Stimulated activated CD4-positive, alpha-beta T cell treated with anti-CD3 and anti-CD28 coated beads, Interleukin-4, amount 100 ng/mL, for 4 hours (primary cell): ENCODE measurements around the gene GPRC5C.
"Not testable (repeated sequence)": the region's sequence is repeated elsewhere in the genome, so short reads cannot be mapped to it uniquely, and the experiment has no call there.

Experiments used
- DNase-seq, 2 experiments: peaks; one replicate each; pipeline ENCODE4 v3.0.0-alpha.2; 2020

The GPRC5C gene

DNA sequence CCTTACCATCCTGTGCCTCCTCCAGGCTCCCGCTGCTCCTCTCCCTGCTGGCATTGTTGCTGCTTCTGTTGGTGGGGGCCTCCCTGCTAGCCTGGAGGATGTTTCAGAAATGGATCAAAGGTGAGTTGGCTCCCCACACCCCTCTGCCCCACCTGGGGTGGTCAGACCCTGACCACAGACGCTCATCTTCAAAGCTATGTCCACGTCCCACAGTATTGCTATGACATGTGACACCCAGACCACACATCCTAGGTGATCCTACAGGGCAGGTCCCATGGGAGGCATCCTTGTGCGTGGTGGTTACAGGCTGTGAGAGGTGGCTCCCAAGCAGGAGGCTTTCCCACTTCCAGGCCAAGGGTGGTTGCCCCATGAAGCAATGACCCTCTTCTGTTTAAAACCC lies 45.5 kb downstream of the GPRC5C start:
- no peak for DNase-seq

DNA sequence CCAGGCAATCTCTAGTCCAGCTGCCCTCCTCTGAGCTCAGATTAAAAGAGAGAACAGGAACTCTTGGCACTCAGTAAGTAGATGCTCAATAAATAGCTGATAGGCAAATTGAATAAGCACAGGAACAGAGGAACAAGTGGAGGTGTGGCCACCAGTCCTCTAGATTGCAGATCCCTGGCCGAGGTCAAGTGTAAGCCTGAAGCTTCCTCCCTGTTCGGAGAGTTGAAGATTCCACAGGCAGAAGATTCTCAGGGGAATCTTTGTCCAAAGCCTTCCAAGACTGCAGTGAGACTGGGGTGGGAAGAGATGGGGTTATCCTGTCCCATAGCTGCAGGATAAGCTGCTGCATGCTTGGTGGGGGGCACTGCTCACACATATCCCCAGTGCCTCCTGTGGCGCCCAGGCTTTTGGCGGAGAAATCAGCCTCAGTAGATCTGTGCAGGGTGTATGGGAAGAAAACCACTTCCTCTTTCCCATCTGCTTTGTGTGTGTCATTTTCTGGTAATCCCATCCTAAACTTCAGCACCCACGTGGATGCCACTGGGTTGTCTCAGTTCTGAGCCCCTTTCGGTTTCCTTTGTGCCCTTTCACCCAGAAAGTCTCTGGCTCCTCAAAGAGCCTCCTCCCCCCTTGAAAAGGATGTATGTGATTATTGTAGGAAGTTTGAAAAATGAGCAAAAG lies 46.7 kb downstream of the GPRC5C start:
- DNase-seq, result peak in 1 of 2 experiments; percentile 46

DNA sequence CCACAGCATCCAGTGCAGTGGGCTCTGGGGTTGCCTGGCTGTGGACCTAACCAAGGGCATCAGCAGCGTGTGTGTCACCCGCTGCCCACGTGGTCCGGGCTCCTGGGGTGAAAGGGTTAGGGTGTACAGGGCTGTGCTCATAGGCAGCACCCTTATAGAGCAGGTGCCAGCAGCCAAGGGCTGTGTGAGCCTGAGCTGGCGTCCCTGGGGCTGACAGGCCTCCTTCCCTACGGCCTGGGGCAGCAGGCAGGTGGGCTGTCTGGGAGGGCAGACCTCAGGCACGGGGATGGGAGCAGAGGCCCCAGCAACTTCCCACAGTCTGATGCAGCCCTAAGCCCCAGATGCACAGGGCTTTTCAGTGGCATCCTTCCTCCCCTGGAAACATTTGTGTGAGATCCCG lies 48.4 kb downstream of the GPRC5C start:
- DNase-seq, result no peak

DNA sequence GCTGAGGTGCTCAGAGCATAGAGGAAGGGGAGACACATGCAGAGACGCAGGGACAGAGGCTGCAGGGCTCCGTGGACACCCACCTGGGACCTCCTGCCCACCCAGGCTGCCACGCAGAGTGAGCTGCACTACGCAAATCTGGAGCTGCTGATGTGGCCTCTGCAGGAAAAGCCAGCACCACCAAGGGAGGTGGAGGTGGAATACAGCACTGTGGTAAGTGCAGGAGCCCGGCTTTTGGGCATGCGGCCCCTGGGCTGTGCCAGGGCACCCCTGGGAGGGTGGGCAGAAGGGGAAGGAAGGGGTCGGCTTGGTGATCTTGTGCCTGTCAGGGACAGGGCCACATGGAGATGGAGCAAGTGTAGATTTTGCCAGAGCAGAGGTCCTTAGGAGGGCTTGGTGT lies 49.7 kb downstream of the GPRC5C start:
- DNase-seq, result no peak

- DNase-seq, result no peak
Measured at GRCh38 chr17:74484066-74484465, 52.2 kb downstream of the GPRC5C start.

DNA sequence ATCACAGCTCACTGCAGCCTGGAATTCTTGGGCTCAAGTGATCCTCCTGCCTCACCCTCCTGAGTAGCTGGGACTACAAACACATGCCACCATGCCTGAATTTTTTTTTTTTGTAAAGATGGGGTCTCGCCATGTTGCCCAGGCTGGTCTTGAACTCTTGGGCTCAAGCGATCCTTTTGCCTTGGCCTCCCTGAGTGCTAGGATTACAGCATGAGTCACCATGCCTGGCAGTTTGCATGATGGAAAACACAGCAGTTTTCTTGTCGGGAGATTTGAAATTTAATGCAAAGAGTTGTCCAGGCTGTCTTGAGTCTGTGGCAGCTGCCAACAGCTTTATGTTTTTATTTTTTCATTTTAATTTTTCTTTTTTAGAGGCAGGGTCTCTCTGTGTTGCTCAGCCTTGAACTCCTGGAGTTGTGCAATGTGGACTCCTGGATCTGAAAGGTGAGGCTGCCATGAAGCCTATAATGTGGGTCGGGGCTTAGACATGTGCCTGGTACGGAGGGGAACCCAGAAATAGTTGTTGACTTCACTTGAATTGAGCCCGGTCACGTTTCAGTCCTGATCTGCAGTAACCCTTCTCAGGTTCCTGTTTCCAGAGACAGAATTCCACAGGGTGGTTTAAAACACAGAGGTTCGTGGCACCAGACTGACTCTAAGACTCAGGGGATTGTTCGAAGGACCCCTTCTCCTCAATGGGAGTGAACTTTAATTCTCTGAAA lies 53.3 kb downstream of the GPRC5C start:
- DNase-seq, result no peak

DNA sequence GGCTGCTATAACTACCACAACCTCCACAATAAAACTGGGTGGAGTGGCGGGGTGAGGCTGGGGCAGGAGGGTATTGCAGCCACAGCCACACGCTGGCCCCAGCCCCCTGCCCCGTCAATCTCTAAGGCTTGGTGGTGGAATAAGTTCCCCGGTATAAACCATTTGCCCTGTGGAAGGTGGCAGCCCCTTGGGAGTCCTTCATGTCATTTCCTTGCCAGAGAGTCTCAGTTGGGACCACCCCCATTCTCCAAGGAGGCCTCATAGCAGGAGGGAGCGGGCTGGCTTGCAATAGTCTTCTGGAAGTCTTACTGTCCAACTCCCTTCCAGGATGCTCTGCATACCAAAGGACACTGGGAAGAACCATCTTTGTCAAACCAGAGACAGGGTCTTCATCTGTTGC lies 54.0 kb downstream of the GPRC5C start:
- DNase-seq, result no peak

GRCh38 chr17:74488276-74488675 lies 56.4 kb downstream of the GPRC5C start:
- DNase-seq, result not testable (repeated sequence)

DNA sequence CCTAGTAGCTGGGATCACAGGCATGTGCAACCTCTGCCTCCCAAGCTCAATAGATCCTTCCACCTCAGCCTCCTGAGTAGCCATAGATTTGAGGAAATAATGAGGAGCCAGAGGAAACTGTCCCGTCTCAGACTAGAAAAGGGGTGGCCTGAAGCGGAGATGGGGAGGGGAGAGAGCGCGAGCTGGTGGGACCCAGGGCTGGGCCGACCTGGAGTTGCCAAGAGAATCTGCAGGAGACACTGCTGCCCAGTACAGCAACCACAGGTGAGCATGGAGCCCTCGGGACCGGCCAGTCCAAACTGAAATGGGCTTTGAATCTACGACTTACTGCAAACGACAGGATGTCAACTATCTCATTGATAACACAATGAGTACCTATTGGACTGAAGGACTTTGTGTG lies 58.8 kb downstream of the GPRC5C start:
- DNase-seq, result no peak

DNA sequence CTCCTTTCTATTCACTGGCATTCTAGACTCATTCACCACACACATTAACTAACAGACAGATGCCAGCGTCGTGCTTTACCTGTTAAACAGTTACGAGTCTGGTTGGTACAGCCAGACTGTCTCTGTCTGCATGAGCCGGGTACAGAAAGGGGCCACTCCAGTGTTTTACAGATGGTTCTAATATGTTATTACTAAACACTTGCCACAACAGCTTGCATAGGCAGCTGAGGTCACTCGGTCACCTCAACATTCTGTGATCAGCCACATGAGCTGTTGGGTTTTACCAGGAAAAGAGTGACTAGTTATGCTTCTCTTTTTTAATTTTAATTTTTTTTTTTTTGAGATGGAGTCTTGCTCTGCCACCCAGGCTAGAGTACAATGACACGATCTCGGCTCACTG lies 59.7 kb downstream of the GPRC5C start:
- no peak for DNase-seq

DNA sequence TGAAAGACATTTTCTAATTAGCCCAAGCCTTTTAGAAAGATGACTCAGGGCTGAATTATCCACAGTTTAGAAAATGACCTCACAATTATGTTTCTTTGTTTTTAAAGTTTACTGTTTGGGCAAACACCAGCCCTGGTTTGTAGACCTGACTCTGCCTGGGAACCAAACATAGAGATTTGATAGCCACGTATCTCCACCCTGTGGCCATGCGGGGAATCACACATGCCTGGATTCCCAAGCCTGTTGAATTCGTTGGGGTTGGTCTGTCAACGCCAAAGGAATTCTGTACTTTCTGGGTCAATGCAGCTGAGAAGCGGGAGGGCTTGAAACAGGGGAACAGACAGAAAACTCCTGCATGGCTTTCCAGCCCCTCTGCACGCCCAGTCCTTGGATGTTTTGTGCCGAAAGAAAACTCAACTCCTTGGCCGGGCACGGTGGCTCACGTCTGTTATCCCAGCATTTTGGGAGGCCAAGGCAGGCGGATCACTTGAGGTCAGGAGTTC lies 61.5 kb downstream of the GPRC5C start:
- DNase-seq, result peak; percentile 55 to 62
